OCI-LY7 (cell line): ENCODE data around the gene OOSP4A.

Experiments used
- EZH2phosphoT487 ChIP-seq: fragments of 200-600 bp; sonication (generic); IDR thresholded peaks from 2 replicates; pipeline ENCODE4 v1.6.1; 2018; ENCODE audit warnings: low read depth, borderline replicate concordance, mild to moderate bottlenecking, mixed run types, antibody characterized with exemption, low read length, moderate library complexity, mixed read lengths
- TF ChIP-seq, protein P1 (sequence below): fragments of 200-600 bp; sonication (generic); conservative IDR thresholded peaks from 2 replicates; pipeline ENCODE4 v1.5.1; 2014; ENCODE audit warnings: mild to moderate bottlenecking, antibody characterized with exemption, low read length, moderate library complexity, mixed read lengths

DNA sequence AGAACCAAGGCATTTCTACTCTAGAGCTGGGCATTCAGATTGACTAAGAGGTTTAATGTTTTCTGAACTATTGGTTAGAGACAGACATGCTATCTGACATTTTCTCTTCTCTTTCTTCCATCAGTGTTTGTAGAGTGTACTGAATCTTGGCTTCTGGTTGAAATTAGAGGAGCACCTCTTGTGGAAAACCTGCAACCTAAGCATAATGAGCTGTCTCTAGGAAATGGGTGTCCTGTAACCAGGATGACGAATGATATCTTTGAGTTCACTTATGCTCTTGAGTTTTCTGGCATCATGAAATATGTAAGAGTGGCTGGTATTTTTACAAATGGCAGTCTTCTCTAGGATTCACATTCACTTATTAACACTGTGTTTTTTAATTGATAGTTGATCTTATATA, 19.4 kb downstream of the OOSP4A start:
- TF ChIP-seq, protein P1, sequence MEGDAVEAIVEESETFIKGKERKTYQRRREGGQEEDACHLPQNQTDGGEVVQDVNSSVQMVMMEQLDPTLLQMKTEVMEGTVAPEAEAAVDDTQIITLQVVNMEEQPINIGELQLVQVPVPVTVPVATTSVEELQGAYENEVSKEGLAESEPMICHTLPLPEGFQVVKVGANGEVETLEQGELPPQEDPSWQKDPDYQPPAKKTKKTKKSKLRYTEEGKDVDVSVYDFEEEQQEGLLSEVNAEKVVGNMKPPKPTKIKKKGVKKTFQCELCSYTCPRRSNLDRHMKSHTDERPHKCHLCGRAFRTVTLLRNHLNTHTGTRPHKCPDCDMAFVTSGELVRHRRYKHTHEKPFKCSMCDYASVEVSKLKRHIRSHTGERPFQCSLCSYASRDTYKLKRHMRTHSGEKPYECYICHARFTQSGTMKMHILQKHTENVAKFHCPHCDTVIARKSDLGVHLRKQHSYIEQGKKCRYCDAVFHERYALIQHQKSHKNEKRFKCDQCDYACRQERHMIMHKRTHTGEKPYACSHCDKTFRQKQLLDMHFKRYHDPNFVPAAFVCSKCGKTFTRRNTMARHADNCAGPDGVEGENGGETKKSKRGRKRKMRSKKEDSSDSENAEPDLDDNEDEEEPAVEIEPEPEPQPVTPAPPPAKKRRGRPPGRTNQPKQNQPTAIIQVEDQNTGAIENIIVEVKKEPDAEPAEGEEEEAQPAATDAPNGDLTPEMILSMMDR, result no peak
- no peak for TF ChIP-seq EZH2phosphoT487
